GM12872 (cell line): ENCODE measurements around the gene TEX14.

Experiments
- CTCF ChIP-seq: IDR thresholded peaks from 3 replicates; pipeline ENCODE4 v1.5.1; 2011; ENCODE audit warnings: low read depth, mild to moderate bottlenecking, low read length, moderate library complexity; ENCODE audit not compliant: insufficient read depth

The TEX14 gene

GRCh38 chr17:58576679-58577367 lies 115.0 kb downstream of the TEX14 start:
- no peak for TF ChIP-seq CTCF

GRCh38 chr17:58575511-58575910 lies 116.3 kb downstream of the TEX14 start:
- no peak for TF ChIP-seq CTCF

- no peak for TF ChIP-seq CTCF
Observed at GRCh38 chr17:58574025-58574424, 117.8 kb downstream of the TEX14 start.

GRCh38 chr17:58572846-58573245 lies 119.0 kb downstream of the TEX14 start:
- no peak for TF ChIP-seq CTCF

- TF ChIP-seq CTCF: no peak
Observed at GRCh38 chr17:58570758-58571157, 121.1 kb downstream of the TEX14 start.

- no peak for TF ChIP-seq CTCF
Observed at GRCh38 chr17:58569196-58569595, 122.6 kb downstream of the TEX14 start.

GRCh38 chr17:58568044-58568799 lies 123.6 kb downstream of the TEX14 start:
- TF ChIP-seq CTCF: no peak
